ENCODE results near the gene CASK.

CASK gene

DNA sequence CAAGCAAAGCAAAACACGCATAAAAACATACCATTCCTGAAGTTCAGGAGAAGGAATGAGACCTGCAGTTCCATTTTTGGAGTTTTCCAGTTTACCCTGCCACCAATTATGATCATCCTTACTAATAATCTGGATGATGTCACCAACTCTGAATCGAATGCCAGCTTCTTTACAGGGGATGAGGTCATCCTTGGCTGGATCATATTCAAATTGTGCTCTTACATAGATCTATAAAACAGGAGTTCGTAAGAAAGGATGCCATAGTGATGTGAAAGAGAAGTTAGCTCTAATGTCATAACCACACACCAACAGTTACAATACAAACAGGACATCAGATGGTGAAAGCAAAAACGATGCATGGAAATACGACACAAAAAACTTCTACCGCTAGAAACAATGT, 369.7 kb downstream of the CASK start:
- no peak for DNase-seq (ENCODE audit: low read depth)
- no peak overlapping the region for H3K4me3 ChIP-seq (ENCODE audit: low read depth, low read length)
- no peak for TF ChIP-seq POLR2A (IDR thresholded peaks at IDR 0.05; ENCODE audit: extremely low read depth, insufficient read length)
- no peak for TF ChIP-seq MYC (IDR thresholded peaks at IDR 0.05; ENCODE audit: low read depth, low read length)
- TF ChIP-seq, protein P1, sequence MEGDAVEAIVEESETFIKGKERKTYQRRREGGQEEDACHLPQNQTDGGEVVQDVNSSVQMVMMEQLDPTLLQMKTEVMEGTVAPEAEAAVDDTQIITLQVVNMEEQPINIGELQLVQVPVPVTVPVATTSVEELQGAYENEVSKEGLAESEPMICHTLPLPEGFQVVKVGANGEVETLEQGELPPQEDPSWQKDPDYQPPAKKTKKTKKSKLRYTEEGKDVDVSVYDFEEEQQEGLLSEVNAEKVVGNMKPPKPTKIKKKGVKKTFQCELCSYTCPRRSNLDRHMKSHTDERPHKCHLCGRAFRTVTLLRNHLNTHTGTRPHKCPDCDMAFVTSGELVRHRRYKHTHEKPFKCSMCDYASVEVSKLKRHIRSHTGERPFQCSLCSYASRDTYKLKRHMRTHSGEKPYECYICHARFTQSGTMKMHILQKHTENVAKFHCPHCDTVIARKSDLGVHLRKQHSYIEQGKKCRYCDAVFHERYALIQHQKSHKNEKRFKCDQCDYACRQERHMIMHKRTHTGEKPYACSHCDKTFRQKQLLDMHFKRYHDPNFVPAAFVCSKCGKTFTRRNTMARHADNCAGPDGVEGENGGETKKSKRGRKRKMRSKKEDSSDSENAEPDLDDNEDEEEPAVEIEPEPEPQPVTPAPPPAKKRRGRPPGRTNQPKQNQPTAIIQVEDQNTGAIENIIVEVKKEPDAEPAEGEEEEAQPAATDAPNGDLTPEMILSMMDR (IDR thresholded peaks at IDR 0.05; ENCODE audit: low read depth, low read length), result no peak
- no peak for TF ChIP-seq MAX (IDR thresholded peaks at IDR 0.05; ENCODE audit: low read depth, low read length)

GRCh38 chrX:41548411-41548810, 374.9 kb downstream of the CASK start:
- no peak for TF ChIP-seq MYC (IDR thresholded peaks at IDR 0.05; ENCODE audit: low read depth, low read length)
- TF ChIP-seq, protein P1 (IDR thresholded peaks at IDR 0.05; ENCODE audit: low read depth, low read length), result no peak
- no peak for TF ChIP-seq MAX (IDR thresholded peaks at IDR 0.05; ENCODE audit: low read depth, low read length)
- no peak for TF ChIP-seq POLR2A (IDR thresholded peaks at IDR 0.05; ENCODE audit: extremely low read depth, insufficient read length)
- no peak for DNase-seq (ENCODE audit: low read depth)
- H3K4me3 ChIP-seq (ENCODE audit: low read depth, low read length), result no peak overlapping the region

DNA sequence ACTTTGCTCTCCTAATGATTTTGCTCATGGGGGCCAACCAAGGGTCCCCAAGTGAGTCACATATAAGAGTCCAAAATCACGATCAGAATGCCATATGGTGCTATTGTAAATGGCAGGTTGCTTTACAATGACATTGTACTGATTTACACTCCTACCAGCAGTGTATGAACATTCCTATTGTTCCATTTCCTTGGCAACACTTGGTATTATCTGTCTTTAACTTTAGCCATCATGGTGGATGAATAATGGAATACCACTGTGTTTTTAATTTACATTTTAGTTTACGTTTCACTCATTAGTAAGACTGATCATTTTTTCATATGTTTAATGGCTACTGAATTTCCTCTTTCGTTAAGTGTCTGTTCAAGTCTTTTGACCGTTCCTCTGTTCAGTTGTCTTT, 379.7 kb downstream of the CASK start:
- DNase-seq (ENCODE audit: low read depth), result no peak
- no peak for TF ChIP-seq POLR2A (IDR thresholded peaks at IDR 0.05; ENCODE audit: extremely low read depth, insufficient read length)
- TF ChIP-seq MAX (IDR thresholded peaks at IDR 0.05; ENCODE audit: low read depth, low read length), result no peak
- TF ChIP-seq, protein P1 (IDR thresholded peaks at IDR 0.05; ENCODE audit: low read depth, low read length), result no peak
- TF ChIP-seq MYC (IDR thresholded peaks at IDR 0.05; ENCODE audit: low read depth, low read length), result no peak
- no peak overlapping the region for H3K4me3 ChIP-seq (ENCODE audit: low read depth, low read length)

DNA sequence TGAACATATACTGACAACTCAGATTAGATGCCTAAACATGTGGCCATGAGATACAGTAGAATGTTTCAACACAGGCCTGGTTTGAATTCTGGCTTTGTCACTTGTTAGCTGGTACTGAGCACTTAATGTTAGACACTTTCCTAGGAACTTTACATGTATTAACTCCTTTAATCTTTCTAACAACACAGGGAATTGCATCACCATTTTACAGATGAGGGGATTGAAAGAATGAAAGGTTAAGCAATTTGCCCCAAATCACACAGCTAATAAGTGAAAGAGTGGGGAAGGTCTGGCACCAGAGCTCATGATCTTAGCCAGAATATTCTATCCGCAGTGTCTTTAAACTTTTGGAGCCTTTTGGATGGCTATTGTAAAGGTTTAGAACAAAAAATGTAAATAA, 380.3 kb downstream of the CASK start:
- TF ChIP-seq MAX (IDR thresholded peaks at IDR 0.05; ENCODE audit: low read depth, low read length) (no peak), MYC (IDR thresholded peaks at IDR 0.05; ENCODE audit: low read depth, low read length) (no peak), POLR2A (IDR thresholded peaks at IDR 0.05; ENCODE audit: extremely low read depth, insufficient read length) (no peak)
- TF ChIP-seq, protein P1 (IDR thresholded peaks at IDR 0.05; ENCODE audit: low read depth, low read length), result no peak
- no peak overlapping the region for H3K4me3 ChIP-seq (ENCODE audit: low read depth, low read length)
- DNase-seq (ENCODE audit: low read depth), result no peak

- no peak overlapping the region for H3K4me3 ChIP-seq (ENCODE audit: low read depth, low read length)
- TF ChIP-seq, protein P1 (IDR thresholded peaks at IDR 0.05; ENCODE audit: low read depth, low read length), result no peak
- TF ChIP-seq MYC (IDR thresholded peaks at IDR 0.05; ENCODE audit: low read depth, low read length) (no peak), POLR2A (IDR thresholded peaks at IDR 0.05; ENCODE audit: extremely low read depth, insufficient read length) (no peak), MAX (IDR thresholded peaks at IDR 0.05; ENCODE audit: low read depth, low read length) (no peak)
- no peak for DNase-seq (ENCODE audit: low read depth)
These were observed 380.8 kb downstream of the CASK start for GRCh38 chrX:41542536-41542935.

DNA sequence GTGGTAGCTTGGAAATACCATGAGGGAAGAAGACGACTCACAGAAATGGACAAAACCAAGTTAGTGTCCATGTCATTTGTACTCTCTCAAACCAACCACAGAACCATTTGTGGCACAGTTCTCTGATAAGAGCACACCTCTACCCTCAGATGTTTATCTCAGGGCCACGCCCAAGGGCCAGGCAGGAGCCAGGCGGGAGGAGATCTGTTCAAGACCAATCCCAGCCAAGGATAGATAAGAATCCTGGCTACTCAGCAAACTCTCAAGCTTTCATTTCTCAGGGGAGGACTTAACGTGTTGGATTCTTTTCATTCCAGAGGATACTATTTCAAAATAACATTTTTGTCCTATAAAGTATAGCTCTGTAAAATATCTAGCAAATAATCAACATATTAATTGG, 381.2 kb downstream of the CASK start:
- no peak for DNase-seq (ENCODE audit: low read depth)
- TF ChIP-seq POLR2A (IDR thresholded peaks at IDR 0.05; ENCODE audit: extremely low read depth, insufficient read length), result no peak
- TF ChIP-seq MYC (IDR thresholded peaks at IDR 0.05; ENCODE audit: low read depth, low read length), result no peak
- no peak for TF ChIP-seq MAX (IDR thresholded peaks at IDR 0.05; ENCODE audit: low read depth, low read length)
- TF ChIP-seq, protein P1 (IDR thresholded peaks at IDR 0.05; ENCODE audit: low read depth, low read length), result no peak

More for the DNA sequence above, 381.2 kb downstream of the CASK start:
- no peak overlapping the region for H3K4me3 ChIP-seq (ENCODE audit: low read depth, low read length)
